Activated T-cell treated with anti-CD3 and anti-CD28 coated beads for 48 hours (primary cell): Measurements from ENCODE around the gene SOX6.
"Not testable (repeated sequence)": the region's sequence is repeated elsewhere in the genome, so short reads cannot be mapped to it uniquely, and the experiment has no call there.

Experiments used
- DNase-seq: peaks from one replicate; pipeline ENCODE4 v3.0.0-alpha.2; 2020; ENCODE audit warnings: low read depth

The SOX6 gene

DNA sequence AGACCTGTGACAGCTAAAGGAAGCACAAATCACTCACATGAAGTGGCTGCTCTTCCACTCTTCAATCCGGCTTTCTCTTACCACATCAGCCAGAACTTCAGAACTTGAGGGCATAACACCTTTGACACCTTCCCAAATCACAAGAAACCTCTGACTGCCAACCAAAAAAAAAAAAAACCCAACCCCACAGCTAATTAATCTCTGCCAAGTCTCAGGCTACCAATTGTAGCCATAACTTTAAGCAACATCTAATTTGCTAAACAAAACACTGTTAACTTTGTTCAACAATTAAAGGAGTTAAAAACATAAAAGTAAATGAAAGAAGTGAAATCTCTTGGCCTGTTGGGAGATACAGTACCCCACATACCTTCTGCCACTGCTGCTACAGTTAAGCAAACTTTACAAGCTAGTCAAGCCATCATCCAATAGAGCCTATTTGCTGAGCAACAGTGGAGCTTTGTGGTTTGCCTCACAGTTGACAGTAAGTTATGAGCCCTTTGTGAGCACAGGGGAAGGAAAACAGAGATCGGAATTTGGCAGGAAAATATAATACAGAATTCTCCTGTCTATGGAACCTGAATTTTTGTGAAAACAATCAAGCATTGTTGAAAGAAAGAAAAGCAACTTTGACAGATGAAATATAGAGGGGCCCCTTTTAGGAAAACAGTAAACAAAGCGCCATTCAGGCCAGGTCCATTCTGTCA is at the start of gene SOX6:
Gene SOX6, minus strand, starts transcription at position 490 of the 704 bp plus-strand sequence. CDS start 15,298 bp downstream, outside the sequence.
- DNase-seq = no peak

DNA sequence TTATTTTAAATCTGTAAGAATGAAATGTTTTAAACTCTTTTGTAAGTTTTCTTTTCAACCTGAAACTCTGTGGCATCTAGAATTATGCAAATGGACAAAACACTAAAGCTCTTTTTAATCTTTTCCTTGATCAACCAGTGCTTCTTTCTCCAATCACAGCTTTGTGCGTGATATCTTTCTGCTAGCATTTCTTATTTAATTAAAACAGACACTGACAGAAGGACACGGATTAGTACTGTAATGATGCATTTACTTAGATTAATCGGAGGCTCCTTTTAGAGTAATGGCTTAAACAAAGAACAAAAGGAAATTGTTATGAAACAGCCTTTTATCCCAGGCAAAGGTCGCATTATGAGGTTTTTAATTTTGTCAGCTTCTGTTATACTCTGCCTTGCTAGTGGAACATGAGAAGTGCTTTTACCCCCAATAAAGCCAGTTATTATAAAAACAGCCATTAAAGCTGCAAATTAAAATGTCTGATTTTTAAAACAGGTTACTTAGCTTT is 48.5 kb upstream of the SOX6 start:
- no peak for DNase-seq

DNA sequence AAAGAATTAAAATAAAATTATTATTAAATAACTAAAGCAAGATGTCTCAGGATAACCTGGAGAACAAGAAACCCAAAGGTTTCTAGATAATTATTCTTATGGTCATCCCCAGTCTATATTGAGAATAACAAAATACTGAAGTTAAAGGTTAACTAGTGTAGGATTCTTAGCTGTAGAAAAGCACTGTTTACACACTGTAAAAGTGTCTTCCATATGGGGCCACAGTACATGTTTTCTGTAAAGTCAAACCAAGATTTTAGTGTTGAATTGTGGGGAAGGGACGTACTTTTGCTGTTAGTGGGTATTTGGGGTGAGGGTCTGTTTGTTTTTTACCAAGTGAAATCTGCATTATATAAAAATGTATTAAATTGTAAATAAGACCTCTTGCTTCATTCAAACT is 47.5 kb upstream of the SOX6 start:
- no peak for DNase-seq

DNA sequence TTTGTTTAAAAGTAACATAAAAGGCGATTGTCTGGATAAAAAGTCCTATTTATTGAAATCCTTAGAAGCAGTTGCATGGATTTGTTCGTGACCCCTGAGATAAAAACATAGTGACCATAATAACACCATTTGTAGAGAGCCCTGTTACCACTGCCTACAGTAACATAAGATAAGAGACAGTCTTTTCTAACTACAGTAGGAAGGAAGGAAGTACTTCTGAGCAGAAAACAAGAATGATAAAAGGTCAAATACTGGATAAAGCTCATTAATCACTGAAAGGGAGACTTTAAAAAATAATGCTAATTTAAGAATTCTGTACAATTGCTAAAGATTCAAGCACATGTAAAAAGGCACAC is 47.1 kb upstream of the SOX6 start:
- DNase-seq = no peak

DNA sequence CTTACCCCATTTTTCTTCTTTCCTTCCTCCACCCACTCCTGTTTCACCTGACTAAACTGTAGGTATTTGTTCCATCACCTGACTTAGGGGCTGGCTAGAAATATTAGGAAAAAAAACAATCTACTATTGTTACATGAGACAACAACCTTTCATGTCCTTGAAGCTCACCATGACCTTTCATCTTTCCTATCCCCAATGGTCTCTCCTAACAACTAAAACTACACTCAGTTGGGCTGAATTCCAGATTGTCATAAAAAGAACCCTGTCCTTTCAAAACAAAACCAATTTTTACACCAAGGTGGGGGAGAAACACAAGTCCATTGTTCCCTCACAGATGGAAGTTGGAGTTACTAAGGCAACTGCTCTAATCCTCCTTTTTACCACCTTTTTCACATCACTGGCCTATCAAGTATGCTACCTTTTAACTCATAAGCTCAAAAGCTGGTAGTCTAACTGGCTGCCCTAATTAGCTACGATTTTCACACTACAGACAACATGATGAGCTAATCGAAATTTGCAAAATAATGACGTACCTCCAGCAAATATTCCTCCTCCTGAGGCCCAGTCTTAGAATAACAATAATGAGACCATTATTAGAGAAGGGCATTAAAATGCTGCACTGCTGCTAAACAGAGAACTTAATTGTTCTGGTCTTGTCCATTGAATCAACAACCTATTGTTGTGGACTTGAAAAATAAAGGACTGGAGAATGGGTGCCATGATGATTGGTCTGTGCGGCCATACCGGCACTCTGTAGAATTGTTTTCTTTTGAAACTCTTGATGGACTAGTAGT is 46.5 kb upstream of the SOX6 start:
- DNase-seq = no peak

DNA sequence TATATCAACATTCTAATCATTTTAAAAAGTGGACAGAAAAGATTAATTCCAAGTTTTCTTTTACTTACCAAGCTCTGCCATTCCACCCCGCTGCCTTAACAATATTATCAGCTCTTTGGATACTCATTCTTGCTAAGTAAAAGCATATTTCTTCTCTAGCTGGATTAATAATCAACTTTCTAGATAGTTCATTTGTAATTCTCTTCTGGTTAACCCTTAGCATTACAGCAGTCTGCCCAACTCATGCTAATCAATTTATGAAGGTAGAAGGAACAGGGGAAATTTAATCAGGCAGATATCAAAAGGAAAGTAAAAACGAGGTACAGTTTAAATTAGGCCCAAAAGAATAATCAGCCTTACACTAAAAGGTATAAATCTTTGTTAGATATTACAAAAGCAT is 41.0 kb upstream of the SOX6 start:
- DNase-seq = no peak

DNA sequence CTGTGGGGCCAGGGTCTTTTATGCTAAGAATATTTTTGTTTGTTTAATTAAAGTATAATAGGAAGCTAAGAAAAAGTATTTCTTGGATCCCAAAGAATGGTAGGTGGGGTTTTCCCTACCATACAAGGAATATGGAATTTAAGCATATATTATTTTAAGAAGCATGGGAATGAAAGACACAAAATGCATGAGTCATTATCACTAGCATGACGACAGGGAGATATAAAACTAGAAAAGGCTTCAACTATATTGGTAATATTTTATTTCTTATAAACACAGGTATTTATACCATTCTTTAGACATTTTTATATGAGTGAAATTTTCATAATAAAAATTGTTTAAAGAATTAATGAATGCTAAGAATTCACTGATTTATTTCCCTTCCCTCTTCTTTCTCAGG is 39.3 kb upstream of the SOX6 start:
- DNase-seq = no peak

DNA sequence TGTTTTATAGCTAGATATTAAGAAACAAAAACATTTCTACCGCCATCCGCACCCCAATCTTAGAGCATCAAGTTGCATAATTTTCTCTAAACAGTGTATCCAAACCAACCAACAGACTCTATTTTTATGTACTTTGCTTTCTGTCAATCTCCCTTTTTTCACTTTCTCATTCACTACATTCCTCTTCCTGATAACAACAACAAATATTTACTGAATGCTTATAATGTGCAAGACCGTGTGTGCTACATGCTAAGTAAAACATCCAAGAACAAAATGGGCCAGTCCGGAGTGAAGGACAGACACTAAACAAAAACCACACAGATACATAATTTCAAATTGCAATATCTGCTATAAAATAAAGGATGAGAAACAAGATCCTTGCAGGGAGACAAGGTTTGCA is 38.6 kb upstream of the SOX6 start:
- DNase-seq = no peak

DNA sequence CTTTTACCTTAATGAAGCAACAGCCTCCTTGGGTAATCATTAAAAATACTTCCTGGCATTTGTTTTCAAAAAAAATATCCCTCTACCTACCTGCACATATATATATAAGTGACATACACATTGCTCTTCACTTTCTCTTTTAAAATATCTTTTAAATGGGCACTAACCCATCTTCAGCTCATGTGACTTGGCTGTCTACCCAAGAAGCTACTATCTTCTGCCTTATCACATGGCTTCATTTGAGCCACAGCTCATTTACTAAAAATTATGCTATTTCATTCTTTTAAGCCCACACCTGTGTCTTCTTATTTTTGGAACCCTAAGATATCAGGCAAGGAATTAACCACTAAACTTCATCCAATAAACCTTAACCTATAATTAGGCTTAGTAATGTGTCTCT is 37.0 kb upstream of the SOX6 start:
- DNase-seq = no peak

DNA sequence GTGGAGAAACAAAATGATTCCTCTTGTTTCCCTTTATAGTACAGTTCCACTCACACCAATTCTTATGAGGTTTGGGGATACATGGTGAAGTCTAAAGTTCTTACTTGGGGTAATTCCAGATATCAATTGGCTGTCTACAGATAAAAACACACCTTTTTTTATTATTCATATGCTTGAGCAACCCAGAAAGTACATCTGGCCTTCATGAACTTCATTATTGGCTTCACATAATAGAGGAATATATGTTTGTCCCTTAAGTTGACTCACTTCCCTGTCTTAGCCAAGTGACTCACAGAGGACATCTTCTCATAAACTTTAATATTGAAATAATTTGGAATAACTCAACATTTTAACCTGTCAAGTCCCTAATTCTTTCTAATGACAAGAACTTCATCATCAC is 36.3 kb upstream of the SOX6 start:
- DNase-seq = no peak

DNA sequence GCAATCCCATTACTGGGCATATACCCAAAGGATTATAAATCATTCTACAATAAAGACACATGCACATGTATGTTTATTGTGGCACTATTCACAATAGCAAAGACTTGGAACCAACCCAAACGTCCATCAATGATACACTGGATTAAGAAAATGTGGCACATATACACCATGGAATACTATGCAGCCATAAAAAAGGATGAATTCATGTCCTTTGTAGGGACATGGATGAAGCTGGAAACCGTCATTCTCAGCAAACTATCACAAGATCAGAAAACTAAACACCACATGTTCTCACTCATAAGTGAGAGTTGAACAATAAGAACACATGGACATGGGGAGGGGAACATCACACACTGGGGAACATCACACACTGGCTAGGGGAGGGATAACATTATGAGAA is 34.5 kb upstream of the SOX6 start:
- not testable (repeated sequence) for DNase-seq

DNA sequence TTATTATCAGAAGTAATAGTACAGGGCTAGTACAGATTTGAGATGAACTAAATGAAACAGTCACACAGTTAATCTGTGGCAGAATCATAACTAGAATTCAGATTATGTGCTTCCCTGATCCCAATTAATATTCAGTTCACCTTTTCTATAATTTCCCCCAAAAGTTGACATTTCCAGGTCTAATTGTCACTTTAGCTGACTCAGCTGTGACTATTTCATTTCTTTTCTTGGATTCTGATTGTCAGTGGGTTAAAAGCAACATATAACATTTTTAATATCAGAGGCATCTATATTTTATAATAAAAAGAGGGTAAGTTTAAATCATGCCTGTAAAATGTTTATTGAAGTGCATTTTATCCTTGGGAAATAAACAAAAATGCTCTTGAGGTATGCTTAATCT is 28.8 kb upstream of the SOX6 start:
- no peak for DNase-seq

DNA sequence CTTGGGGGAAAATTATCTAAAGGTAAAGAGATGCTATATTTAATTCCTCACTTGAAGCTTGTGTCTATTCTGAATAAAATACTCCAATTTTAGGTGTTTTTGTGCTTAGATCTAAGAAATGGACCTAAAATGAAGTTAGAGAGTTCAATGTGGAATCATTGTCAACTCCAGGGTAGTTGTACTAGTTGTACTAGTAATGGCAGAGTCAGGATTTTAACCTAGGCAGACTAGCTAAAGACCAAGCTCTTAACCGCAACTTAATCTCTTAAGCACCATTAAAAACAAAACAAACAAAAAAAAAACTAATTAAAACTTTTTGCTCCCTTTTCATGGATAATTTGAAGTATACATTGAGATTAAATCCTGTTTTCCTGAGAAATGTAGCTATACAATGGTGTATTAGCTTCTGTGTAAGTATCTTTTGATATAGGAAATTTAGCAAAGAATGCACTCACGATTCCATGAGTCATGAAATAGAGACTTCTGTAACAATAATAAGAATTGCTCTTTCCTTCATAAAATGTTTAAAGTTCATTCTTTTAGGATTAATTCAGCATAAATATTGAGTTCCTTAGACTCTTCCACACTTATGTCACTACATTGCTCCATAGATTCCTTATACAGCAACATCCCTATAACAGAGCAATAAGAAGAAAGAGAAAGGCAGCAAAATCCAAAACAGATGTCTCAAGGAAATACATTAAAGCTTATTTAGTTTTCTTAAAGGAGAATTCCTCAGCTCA is 26.5 kb upstream of the SOX6 start:
- no peak for DNase-seq

DNA sequence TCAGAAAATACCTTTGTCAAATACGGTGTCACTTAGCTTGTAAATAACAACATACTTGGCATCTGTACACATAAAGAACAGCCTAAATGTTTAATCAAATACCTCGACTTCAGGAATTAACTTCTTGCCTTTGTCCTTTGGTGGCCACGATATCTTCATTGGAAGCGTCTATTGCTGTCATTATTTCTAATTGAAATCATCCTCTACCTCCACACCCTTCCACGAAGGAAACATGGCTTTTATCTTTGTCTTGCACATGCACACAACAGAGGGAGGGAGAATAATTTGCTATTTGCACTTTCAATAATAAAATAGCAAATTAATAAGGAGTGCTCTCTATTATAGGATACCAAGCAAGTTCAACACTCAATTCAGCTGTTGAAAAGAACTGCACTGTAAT is 25.8 kb upstream of the SOX6 start:
- DNase-seq = no peak

DNA sequence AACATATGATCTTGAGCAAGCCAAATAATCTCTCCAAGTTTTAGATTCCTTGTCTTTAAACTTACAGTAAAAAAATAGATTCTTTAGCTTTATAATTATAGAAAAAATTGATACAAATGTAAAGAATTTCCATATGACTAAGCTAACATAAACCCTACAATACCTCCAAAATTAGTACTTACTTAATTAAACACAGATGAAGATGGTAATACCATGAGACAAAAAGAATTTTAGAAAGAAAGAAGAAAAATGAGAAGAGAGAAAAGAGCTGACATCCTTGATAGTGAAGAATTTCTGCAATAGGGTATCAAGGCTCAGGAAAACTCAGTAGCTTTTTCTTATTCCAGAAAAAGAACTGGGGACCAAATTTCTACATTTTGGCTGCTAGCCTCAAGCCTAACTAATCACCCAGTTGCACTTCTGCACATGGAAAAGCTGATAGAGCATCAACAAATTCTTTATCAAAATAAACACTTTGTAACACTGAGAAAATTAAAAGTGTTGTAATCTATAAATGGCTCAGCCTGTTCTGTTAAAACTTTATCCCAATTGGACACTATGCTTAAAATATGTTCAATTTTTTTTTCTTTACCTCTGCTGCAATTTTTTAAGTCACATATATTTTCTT is 24.7 kb upstream of the SOX6 start:
- DNase-seq = no peak

DNA sequence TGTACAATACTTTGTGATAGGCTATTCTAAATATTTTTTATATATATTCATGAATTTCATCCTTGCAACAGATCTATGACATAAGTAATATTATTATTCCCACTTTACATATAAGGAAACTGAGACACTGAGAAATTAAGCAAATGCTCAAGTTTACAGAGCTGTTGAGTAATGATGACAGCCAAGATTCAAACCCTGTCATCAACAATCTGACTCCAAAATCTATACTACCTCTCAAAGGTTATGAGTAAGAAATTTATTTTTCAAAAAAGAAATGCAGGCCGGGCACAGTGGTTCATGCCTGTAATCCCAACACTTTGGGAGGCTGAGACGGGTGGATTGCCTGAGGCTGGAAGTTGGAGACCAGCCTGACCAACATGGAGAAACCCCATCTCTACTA is 22.6 kb upstream of the SOX6 start:
- no peak for DNase-seq

DNA sequence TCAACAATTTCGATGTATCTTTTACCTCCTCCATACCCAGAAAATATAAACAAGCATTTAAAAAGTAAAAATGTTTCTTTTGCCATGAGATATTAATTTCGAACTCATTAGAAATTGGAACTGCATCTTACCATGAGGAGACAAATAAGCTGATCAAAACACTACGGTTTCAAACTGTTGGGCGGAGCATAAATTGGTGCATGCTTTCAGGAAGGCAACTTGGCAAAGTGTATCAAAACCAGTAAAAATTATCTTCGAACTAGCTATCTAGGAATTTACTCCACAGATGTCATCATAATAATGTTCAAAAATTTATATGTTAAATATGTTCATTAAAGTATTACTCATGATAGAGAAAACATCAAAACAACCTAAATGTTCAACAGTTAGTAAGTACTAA is 21.4 kb upstream of the SOX6 start:
- DNase-seq = no peak

DNA sequence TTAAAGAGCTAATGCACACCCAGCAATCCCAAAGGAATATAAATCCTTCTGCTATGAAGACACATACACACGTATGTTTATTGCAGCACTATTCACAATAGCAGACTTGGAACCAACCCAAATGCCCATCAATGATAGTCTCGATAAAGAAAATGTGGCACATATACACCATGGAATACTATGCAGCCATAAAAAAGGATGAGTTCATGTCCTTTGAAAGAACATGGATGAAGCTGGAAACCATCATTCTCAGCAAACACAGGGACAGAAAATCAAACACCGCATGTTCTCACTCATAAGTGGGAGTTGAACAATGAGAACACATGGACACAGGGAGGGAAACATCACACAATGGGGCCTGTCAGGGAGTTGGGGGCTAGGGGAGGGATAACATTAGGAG is 19.3 kb upstream of the SOX6 start:
- DNase-seq = not testable (repeated sequence)

DNA sequence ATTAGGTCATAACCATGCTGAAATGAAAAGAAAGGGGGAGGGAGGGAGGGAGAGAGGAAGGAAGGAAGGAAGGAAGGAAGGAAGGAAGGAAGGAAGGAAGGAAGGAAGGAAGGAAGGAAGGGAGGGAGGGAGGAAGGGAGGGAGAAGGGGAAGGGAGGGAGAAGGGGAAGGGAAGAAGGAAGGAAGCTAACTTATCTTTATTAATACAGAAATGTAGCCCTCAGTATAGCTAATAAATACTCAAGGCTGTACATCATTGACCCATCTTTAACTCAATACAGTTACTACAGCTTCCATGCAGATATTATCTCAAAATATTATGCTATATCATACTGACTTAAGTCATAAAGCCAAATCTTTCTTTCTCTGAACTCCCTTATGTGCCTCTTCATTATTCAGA is 17.4 kb upstream of the SOX6 start:
- no peak for DNase-seq

DNA sequence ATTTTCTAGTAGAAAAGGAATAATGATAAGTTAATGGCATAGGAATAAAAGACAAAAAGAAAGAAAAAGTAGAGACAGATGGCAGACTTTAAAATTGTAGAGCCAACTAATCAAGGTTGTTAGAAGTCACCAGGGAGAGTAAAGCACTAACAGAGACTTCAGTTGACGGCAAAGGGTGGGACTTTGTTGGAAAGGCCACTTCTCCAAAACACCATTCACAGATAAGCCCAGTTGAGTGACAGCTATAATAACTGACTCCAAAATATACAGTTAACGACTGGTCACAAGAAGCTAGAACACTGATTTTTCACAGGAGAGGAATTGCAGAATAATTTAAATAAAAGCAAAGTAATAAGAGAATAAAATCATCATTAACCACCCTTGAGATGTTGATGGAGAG is 16.0 kb upstream of the SOX6 start:
- DNase-seq = no peak

DNA sequence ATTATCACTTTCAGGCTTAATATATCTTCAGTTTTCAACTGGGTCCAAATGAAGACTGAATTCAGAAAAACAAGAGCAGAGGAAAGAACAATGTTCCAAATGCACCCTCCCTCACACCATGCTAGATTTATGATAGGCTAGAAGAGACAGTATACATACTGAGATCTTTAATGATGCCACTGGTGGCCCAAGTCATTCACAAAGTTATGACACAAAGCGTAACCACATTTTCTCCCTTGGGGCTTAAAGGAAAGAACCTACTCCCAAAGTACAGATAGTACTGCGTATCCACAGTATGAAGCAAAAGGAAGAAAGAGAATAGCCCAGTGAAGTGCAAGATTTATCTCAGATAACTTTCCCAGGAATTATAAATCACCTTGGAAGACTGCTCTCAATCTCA is 10.9 kb upstream of the SOX6 start:
- no peak for DNase-seq

DNA sequence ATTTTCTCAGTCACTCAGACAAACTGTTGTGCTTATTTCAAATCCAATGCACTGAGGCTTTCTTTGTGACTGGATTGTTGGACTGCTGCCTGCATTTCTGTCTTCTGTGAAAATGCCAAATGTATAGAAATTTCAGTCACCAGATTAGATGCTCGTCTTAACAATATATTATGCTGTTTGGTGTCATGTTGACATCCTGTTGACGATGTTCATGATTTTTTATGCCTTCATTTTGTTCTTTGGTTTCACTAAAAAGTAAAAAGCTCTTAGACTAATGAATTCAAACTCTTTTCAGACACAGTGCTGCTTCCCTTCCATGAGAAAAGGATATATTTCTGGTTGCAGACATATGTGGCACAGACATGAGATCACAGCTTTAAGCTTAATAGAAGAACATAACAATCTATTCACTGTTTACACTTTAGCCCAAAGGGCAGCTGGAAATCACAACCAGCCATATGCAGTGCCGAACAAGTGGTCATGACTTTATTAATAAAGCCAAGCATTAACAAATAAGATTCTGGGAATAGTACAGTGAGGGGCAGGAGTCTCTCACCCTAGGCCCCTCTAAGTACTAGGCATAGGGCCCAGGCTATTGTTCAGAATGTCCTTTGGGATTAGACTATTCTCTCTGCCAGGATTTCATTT is 9.4 kb upstream of the SOX6 start:
- no peak for DNase-seq
